ENCODE results near the gene SALL3. TPM values are rescaled to one million over a fixed set of nuclear protein-coding genes. Genes with fewer than 3 reads are reported as not detected.
"Not testable (repeated sequence)": the region's sequence is repeated elsewhere in the genome, so short reads cannot be mapped to it uniquely, and the experiment has no call there.

The SALL3 gene
- total RNA-seq: not detected

DNA sequence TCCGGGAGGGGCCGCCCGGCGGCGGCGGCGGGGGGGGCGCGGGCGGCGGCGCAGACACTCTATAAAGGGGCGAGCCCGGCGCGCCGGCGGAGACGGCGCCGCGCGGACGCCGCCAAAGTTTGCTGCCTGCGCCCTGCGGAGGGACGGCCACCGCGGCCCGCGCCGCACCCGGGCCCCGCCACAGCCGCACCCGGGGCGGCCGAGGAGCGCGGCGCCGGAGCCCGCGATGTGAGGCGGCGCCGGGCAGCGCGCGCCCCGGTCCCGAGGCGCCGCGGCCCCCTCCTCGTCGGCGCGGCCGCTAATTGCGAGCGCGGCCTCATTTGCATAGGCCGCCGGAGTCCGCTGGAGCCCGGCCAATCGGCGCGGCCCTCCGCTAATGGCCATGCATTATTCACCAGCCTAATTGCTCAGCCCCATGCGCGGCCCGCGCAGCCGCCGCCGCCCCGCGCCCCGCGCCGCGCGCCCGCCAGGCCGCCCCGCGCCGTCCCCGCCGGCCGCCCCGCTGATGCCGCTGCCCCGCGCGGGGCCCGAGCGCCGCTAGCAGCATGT is at the start of gene SALL3:
TSS of gene SALL3 (plus strand) at position 89 of the 549 bp plus-strand sequence. CDS start at position 546, 457 bp downstream.
- H3K27ac Mint-ChIP-seq: no peak within 1 kb of the TSS
- peaks cover 15% of the 10 kb centered on the region for H3K36me3 Mint-ChIP-seq (ENCODE audit: low read depth)
- peaks cover 62% of the 10 kb centered on the region for H3K27me3 Mint-ChIP-seq
- H3K4me3 Mint-ChIP-seq: no peak within 1 kb of the TSS
- H3K9me3 Mint-ChIP-seq: no peaks in the 10 kb centered on the region
- no peak for ATAC-seq (replicated peaks)
- peaks cover 6% of the 10 kb centered on the region for H3K4me1 Mint-ChIP-seq

GRCh38 chr18:78932281-78932680 is 47.3 kb upstream of the SALL3 start:
- H3K27ac Mint-ChIP-seq: no peak overlapping the region
- H3K36me3 Mint-ChIP-seq (ENCODE audit: low read depth): no peaks in the 10 kb centered on the region
- no peaks in the 10 kb centered on the region for H3K9me3 Mint-ChIP-seq
- H3K4me3 Mint-ChIP-seq: no peak overlapping the region
- peaks cover 12% of the 10 kb centered on the region for H3K27me3 Mint-ChIP-seq
- no peak for ATAC-seq (replicated peaks)
- H3K4me1 Mint-ChIP-seq: no peaks in the 10 kb centered on the region

GRCh38 chr18:78934003-78934402 is 45.6 kb upstream of the SALL3 start:
- Mint-ChIP-seq H3K4me3 (no peak overlapping the region), H3K9me3 (no peaks in the 10 kb centered on the region), H3K27me3 (peaks cover 8% of the 10 kb centered on the region), H3K4me1 (peaks cover 3% of the 10 kb centered on the region), H3K27ac (no peak overlapping the region), H3K36me3 (ENCODE audit: low read depth) (no peaks in the 10 kb centered on the region)
- ATAC-seq (replicated peaks): no peak

DNA sequence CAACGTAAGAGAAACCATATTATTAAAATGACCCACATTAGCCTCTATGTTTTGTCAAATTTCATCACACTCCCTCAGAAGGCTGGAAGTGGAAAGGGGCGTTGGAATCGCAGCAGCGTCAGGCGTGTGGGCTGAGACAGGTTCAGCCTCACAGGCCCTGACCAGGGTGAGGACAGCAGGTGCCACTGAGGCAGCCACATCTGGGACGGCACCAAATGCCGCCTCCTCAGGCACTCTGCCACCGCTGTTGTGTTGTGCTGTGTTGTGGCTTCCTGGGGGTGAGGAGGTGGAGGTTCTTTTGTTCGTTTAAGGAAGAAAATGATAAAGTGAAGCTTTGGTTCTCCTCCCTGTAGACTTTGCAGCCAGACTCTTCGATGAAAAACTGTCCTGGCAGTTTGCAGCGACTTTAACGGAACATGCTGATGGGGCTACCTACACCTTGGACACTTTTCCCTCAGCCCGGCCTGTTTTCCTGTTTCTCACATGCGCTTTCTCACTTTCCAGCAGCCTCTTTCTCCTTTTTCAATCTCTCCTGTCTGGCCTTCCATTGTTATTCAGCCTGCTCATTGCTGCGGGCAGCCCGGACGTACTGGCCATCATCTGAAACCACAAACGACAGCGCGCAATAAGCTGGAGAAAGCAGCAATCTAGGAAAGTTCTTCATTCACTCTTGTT is 44.9 kb upstream of the SALL3 start:
- Mint-ChIP-seq H3K4me3 (no peak overlapping the region), H3K36me3 (ENCODE audit: low read depth) (no peaks in the 10 kb centered on the region), H3K27me3 (peaks cover 7% of the 10 kb centered on the region), H3K27ac (no peak overlapping the region), H3K4me1 (peaks cover 6% of the 10 kb centered on the region), H3K9me3 (no peaks in the 10 kb centered on the region)
- ATAC-seq (replicated peaks): no peak

DNA sequence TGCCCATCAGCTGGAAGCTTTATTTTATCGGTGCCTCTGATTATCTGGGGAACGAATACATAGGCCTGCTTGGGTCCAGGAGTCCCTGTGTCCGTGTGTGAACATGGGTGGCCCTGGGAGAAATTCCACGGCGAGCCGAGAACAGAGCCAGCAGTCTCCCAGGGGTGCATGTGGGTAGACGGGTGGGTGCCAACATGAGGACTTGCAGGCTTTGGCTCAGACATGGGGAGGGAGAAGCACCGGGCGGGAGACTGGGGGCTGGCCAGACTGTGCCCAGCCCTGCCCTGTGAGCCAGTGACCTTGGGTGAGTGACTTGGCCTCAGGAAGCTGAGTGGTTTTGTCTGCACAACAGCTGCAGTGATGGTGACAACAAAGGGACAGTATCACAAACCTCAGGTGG is 44.2 kb upstream of the SALL3 start:
- Mint-ChIP-seq H3K27me3 (peaks cover 7% of the 10 kb centered on the region), H3K36me3 (ENCODE audit: low read depth) (no peaks in the 10 kb centered on the region)
- ATAC-seq (replicated peaks): no peak

DNA sequence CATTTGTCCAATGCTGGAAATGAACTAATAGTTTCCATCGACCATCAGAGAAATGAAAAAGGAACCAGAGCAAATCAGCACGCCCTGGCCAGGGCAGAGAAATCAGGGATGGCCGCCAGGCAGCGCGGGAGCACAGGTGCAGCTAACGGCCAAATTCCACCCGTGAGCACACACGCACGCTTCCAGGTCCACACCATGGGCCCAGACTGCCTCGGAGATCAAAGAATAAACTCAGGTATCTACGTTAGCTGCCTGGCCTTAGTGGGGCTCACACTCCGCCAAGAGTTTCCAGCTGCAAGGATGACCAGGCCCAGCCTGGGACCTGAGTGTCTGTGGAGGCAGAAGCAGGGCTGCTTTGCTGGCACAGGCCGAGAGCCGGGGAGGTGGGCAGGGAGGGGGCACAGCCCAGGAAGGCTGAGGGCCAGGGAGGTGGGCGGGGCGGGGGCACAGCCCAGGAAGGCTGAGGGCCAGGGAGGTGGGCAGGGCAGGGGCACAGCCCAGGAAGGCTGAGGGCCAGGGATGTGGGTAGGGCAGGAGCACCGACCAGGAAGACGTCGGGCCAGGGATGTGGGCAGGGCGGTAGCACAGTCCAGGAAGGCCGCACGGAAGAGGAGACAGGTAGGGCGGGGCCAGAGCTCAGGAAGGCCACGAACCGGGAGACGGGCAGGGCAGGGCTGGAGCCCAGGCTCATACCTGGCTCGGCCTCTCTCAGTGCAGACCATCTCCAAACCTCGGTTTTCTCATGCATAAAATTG is 43.2 kb upstream of the SALL3 start:
- peaks cover 10% of the 10 kb centered on the region for H3K4me1 Mint-ChIP-seq

More for the DNA sequence above, 44.2 kb upstream of the SALL3 start:
- Mint-ChIP-seq H3K4me3 (no peak overlapping the region), H3K27ac (no peak overlapping the region), H3K9me3 (no peaks in the 10 kb centered on the region), H3K4me1 (peaks cover 10% of the 10 kb centered on the region)

DNA sequence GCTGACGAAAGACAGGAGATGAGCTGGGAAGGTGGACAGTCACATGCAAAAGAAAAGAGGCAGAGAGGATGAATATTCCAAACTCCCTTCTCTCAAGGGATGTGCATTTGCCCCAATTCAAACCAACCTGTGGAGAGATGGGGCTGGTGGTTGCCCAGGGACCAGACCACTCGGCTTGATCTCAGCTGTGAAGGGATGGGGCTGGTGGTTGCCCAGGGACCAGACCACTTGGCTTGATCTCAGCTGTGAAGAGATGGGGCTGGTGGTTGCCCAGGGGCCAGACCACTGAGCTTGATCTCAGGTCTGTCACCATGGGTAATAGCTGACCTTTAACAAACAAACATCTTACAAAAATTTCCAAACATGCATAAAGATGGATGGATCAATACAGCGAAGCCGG is 42.5 kb upstream of the SALL3 start:
- Mint-ChIP-seq H3K36me3 (ENCODE audit: low read depth) (no peaks in the 10 kb centered on the region), H3K9me3 (no peaks in the 10 kb centered on the region), H3K4me3 (no peak overlapping the region), H3K27me3 (peaks cover 7% of the 10 kb centered on the region), H3K27ac (no peak overlapping the region), H3K4me1 (peaks cover 10% of the 10 kb centered on the region)
- ATAC-seq (replicated peaks): no peak

More for the DNA sequence above, 43.2 kb upstream of the SALL3 start:
- H3K27ac Mint-ChIP-seq: no peak overlapping the region
- H3K27me3 Mint-ChIP-seq: peaks cover 7% of the 10 kb centered on the region
- no peak for ATAC-seq (replicated peaks)
- no peaks in the 10 kb centered on the region for H3K36me3 Mint-ChIP-seq (ENCODE audit: low read depth)
- no peak overlapping the region for H3K4me3 Mint-ChIP-seq
- no peaks in the 10 kb centered on the region for H3K9me3 Mint-ChIP-seq

- Mint-ChIP-seq H3K27ac (no peak overlapping the region), H3K9me3 (no peaks in the 10 kb centered on the region), H3K4me1 (peaks cover 10% of the 10 kb centered on the region), H3K4me3 (no peak overlapping the region), H3K36me3 (ENCODE audit: low read depth) (no peaks in the 10 kb centered on the region), H3K27me3 (peaks cover 14% of the 10 kb centered on the region)
- ATAC-seq (replicated peaks): peak; percentile 91
These were observed 40.5 kb upstream of the SALL3 start for GRCh38 chr18:78939105-78939504.

GRCh38 chr18:78939734-78940494 is 39.7 kb upstream of the SALL3 start:
- H3K27me3 Mint-ChIP-seq: peaks cover 15% of the 10 kb centered on the region
- no peak overlapping the region for H3K4me3 Mint-ChIP-seq
- H3K9me3 Mint-ChIP-seq: no peaks in the 10 kb centered on the region
- no peak for ATAC-seq (replicated peaks)
- H3K36me3 Mint-ChIP-seq (ENCODE audit: low read depth): no peaks in the 10 kb centered on the region
- H3K27ac Mint-ChIP-seq: no peak overlapping the region
- peaks cover 10% of the 10 kb centered on the region for H3K4me1 Mint-ChIP-seq

- H3K4me1 Mint-ChIP-seq; H3K36me3 Mint-ChIP-seq (ENCODE audit: low read depth); H3K9me3 Mint-ChIP-seq; ATAC-seq (replicated peaks); H3K4me3 Mint-ChIP-seq; H3K27ac Mint-ChIP-seq: not testable (repeated sequence)
- peaks cover 18% of the 10 kb centered on the region for H3K27me3 Mint-ChIP-seq
These were observed 37.4 kb upstream of the SALL3 start for GRCh38 chr18:78942236-78942635.

DNA sequence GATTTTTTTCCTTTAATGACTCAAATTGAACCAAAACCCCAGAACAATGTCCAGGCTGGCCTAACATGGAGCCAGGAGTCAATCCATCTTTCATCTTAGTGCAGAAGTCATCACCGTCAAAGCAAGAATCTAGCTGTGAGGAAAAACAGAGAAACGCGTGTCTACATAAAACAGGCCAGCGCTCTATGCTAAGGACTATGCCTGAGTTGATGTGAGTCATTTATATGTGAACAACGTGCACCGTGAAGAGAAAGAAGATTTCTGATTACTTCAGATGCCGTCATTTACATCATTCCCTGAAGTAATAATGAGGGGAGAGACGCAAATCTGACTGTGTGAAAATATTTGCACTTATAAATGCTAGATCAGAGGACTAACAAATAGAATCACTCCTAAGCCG is 34.0 kb upstream of the SALL3 start:
- Mint-ChIP-seq H3K27me3 (peaks cover 21% of the 10 kb centered on the region), H3K27ac (no peak overlapping the region), H3K36me3 (ENCODE audit: low read depth) (no peaks in the 10 kb centered on the region), H3K9me3 (no peaks in the 10 kb centered on the region), H3K4me3 (no peak overlapping the region), H3K4me1 (no peaks in the 10 kb centered on the region)
- ATAC-seq (replicated peaks): no peak

DNA sequence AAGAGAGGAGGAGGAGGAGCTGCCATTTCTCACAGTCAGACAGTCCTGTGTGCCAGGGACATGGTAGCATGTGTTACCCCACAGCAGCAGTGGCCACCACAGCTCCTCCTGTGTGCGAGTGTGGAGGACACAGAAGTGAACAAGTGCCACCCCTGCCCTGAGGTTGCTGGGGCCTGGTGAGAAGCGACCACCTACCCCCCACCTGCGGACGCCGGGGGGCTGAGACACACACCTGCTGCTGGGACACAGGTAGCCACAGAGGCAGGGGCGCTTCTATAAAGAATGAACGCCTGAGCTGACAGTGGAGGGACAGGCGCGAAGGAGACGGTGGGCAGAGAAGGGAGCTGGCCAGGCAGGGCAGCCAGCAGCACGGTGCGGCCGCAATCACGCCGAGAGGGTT is 32.3 kb upstream of the SALL3 start:
- Mint-ChIP-seq H3K4me1 (no peaks in the 10 kb centered on the region), H3K27ac (no peak overlapping the region), H3K4me3 (no peak overlapping the region), H3K27me3 (peaks cover 21% of the 10 kb centered on the region), H3K9me3 (no peaks in the 10 kb centered on the region), H3K36me3 (ENCODE audit: low read depth) (no peaks in the 10 kb centered on the region)
- ATAC-seq (replicated peaks): no peak

DNA sequence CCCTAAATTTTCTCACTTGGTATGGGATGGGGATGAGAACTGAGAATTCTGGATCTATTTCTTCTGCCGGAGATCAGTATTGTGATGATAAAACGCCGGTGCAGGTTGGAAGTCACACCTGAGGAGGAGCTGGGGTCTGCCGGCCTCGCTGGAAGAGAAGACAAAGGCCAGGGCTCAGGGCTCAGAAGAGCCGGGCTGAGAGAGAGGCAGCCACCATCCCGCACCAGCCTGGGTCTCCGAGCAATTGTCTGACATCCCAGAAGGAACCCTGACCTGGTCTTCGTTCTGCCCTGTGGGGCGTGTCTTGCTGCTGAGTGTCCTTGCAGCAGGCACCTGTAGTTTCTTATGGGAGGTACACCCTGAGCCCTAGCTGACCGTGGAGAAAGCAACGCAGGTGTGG is 31.4 kb upstream of the SALL3 start:
- ATAC-seq (replicated peaks): no peak
- Mint-ChIP-seq H3K9me3 (no peaks in the 10 kb centered on the region), H3K27ac (no peak overlapping the region), H3K4me3 (no peak overlapping the region), H3K4me1 (no peaks in the 10 kb centered on the region), H3K36me3 (ENCODE audit: low read depth) (no peaks in the 10 kb centered on the region), H3K27me3 (peaks cover 21% of the 10 kb centered on the region)

- no peak for ATAC-seq (replicated peaks)
- Mint-ChIP-seq H3K27me3 (peaks cover 20% of the 10 kb centered on the region), H3K36me3 (ENCODE audit: low read depth) (no peaks in the 10 kb centered on the region), H3K4me3 (no peak overlapping the region), H3K27ac (no peak overlapping the region), H3K9me3 (no peaks in the 10 kb centered on the region), H3K4me1 (no peaks in the 10 kb centered on the region)
These were observed 30.9 kb upstream of the SALL3 start for GRCh38 chr18:78948707-78949106.

Measured in activated T-helper 17 cell treated with anti-CD3 and anti-CD28 coated beads, Interleukin-2, amount 50 U/mL, for 72 hours (primary cell).